HCT116 (cell line): ENCODE measurements around the gene SH2D7. TPM values are rescaled to one million over a fixed set of nuclear protein-coding genes. Genes with fewer than 3 reads are reported as not detected.

Experiments used
- ATAC-seq: fragments of 200-7000 bp; cut with Tn5 transposase; 2 replicates; pipeline ENCODE4 v1.9.1; 2020; ENCODE audit warnings: mild to moderate bottlenecking, moderate library complexity
- BruUV-seq: library from RNA; stranded (reverse); fragments of 400-500 nt; replicated peaks from 2 replicates; lab custom pipeline; 2021; lab: Mats Ljungman, UMichigan
- CTCF ChIA-PET: fragments of 300-600 bp; sonication (Branson Sonifier 250); formaldehyde crosslinking; loops from one replicate; lab custom pipeline; 2021; ENCODE audit warnings: antibody characterized with exemption; lab: Charles Lee
- POLR2A ChIA-PET: fragments of 300-600, 350-600 bp; sonication (Branson Sonifier 250); formaldehyde crosslinking; loops from one replicate; lab custom pipeline; 2021; ENCODE audit warnings: antibody characterized with exemption; lab: Charles Lee
- RAD21 ChIA-PET, 2 experiments: fragments of 300-600 bp; sonication (Branson Sonifier 250); formaldehyde crosslinking; loops; one replicate each; lab custom pipeline; 2023; ENCODE audit warnings: low total read pairs in 2 of 2; ENCODE audit not compliant: uncharacterized antibody in 2 of 2, unreplicated experiment in 2 of 2, low non-redundant PET in 1 of 2; lab: Charles Lee
- DNase-seq: peaks from one replicate; pipeline ENCODE4 v3.0.0-alpha.2; 2010; ENCODE audit warnings: low read depth, low spot score
- H2AFZ ChIP-seq: fragments of 200-600 bp; shearing (Covaris generic), sonication (generic); 2 replicates; pipeline ENCODE4 v1.6.1; 2017; ENCODE audit warnings: low read depth, mixed run types, mixed read lengths, antibody characterized with exemption, low read length; ENCODE audit not compliant: poor library complexity, severe bottlenecking
- H3K27ac ChIP-seq: 2 replicates; pipeline ENCODE4 v1.5.1; 2012; ENCODE audit warnings: low read depth, low read length
- H3K27me3 ChIP-seq: fragments of 200-600 bp; sonication (generic); 2 replicates; pipeline ENCODE4 v1.6.1; 2016; ENCODE audit warnings: mixed run types, low read length, mixed read lengths; ENCODE audit not compliant: insufficient read depth
- H3K36me3 ChIP-seq, 2 experiments: fragments of 200-500 bp in 1 of 2; fragments of 200-600 bp in 1 of 2; sonication (Bioruptor generic) in 1 of 2; sonication (generic) in 1 of 2; 2 replicates each; pipeline versions ENCODE4 v1.5.1 to v1.6.1; 2014 to 2016; ENCODE audit warnings: low read length in 2 of 2, inconsistent platforms in 1 of 2, mixed read lengths in 1 of 2, mixed run types in 1 of 2; ENCODE audit not compliant: insufficient read depth in 2 of 2, control insufficient read depth in 1 of 2
- H3K4me1 ChIP-seq, 2 experiments: fragments of 200-600 bp in 1 of 2; sonication (generic) in 1 of 2; 2 replicates each; pipeline versions ENCODE4 v1.5.1 to v1.6.1; 2012 to 2017; ENCODE audit warnings: low read length in 2 of 2, inconsistent platforms in 1 of 2, mild to moderate bottlenecking in 1 of 2, mixed read lengths in 1 of 2, mixed run types in 1 of 2, moderate library complexity in 1 of 2; ENCODE audit not compliant: insufficient read depth in 2 of 2, control insufficient read depth in 1 of 2
- H3K4me2 ChIP-seq: fragments of 200-600 bp; sonication (generic); 2 replicates; pipeline ENCODE4 v1.6.1; 2017; ENCODE audit warnings: mixed run types, low read length, mixed read lengths
- H3K4me3 ChIP-seq, 2 experiments: fragments of 200-600 bp in 1 of 2; sonication (generic) in 1 of 2; replicated peaks in 1 of 2; 2 replicates each; pipeline ENCODE4 v1.5.1; 2011 to 2016; ENCODE audit warnings: low read length in 2 of 2, control low read depth in 1 of 2, low read depth in 1 of 2, mild to moderate bottlenecking in 1 of 2, mixed read lengths in 1 of 2, mixed run types in 1 of 2
- H3K79me2 ChIP-seq: fragments of 200-600 bp; sonication (generic); 2 replicates; pipeline ENCODE4 v1.6.1; 2017; ENCODE audit warnings: mild to moderate bottlenecking, mixed run types, low read length, moderate library complexity, mixed read lengths; ENCODE audit not compliant: insufficient read depth
- H3K9ac ChIP-seq: fragments of 200-600 bp; sonication (generic); 2 replicates; pipeline ENCODE4 v1.6.1; 2016; ENCODE audit warnings: low read length, mixed read lengths
- H3K9me2 ChIP-seq: fragments of 200-600 bp; sonication (generic), shearing (Covaris generic); 2 replicates; pipeline ENCODE4 v1.6.1; 2017; ENCODE audit warnings: mixed run types, mild to moderate bottlenecking, moderate library complexity; ENCODE audit not compliant: insufficient read depth
- H3K9me3 ChIP-seq, 2 experiments: fragments of 200-500 bp in 1 of 2; fragments of 200-600 bp in 1 of 2; sonication (Bioruptor generic) in 1 of 2; sonication (generic) in 1 of 2; 2 replicates each; pipeline ENCODE4 v1.6.1; 2014 to 2017; ENCODE audit warnings: low read length in 2 of 2, mixed read lengths in 2 of 2, inconsistent platforms in 1 of 2, low read depth in 1 of 2, mild to moderate bottlenecking in 1 of 2, mixed run types in 1 of 2, moderate library complexity in 1 of 2; ENCODE audit not compliant: control insufficient read depth in 1 of 2, insufficient read depth in 1 of 2
- H4K20me1 ChIP-seq: fragments of 200-600 bp; sonication (generic), shearing (Covaris generic); 2 replicates; pipeline ENCODE4 v1.6.1; 2017; ENCODE audit warnings: mixed run types, mild to moderate bottlenecking, moderate library complexity; ENCODE audit not compliant: insufficient read depth
- ATF3 ChIP-seq: IDR thresholded peaks from 2 replicates; pipeline ENCODE4 v1.6.1; 2012
- CBX3 ChIP-seq: IDR thresholded peaks from 2 replicates; pipeline ENCODE4 v1.6.1; 2012; ENCODE audit warnings: low read depth
- CEBPB ChIP-seq: IDR thresholded peaks from 2 replicates; pipeline ENCODE4 v1.6.1; 2012; ENCODE audit warnings: low read depth
- JUND ChIP-seq: IDR thresholded peaks from 2 replicates; pipeline ENCODE4 v1.6.1; 2012
- MAX ChIP-seq: IDR thresholded peaks from 2 replicates; pipeline ENCODE4 v1.6.1; 2012
- SRF ChIP-seq: IDR thresholded peaks from 2 replicates; pipeline ENCODE4 v1.6.1; 2012; ENCODE audit warnings: low read depth
- YY1 ChIP-seq: IDR thresholded peaks from 2 replicates; pipeline ENCODE4 v1.6.1; 2011; ENCODE audit warnings: low read length, low read depth, moderate library complexity, mild to moderate bottlenecking; ENCODE audit not compliant: insufficient replicate concordance; ENCODE audit errors: extremely low read depth
- ZNF274 ChIP-seq: fragments of 200-500 bp; sonication (Bioruptor generic); IDR thresholded peaks from 2 replicates; pipeline ENCODE4 v1.6.1; 2014; ENCODE audit warnings: mild to moderate bottlenecking, low read depth, low read length, inconsistent platforms
- intact Hi-C: fragments of 100-400 bp; cut with micrococcal nuclease; formaldehyde crosslinking; loops from 2 replicates; pipeline ENCODE4 v1.10.0; 2022
- total RNA-seq: library from RNA; stranded (reverse); gene quantifications from one replicate; pipeline ENCODE4 v1.2.1, GENCODE V29; 2021; ENCODE audit not compliant: unreplicated experiment

Gene SH2D7
- total RNA-seq, 1 experiment from 2014 or later: not detected

- TF ChIP-seq ATF3 (no peak), MAX (no peak), CEBPB (no peak), ZNF274 (no peak), CBX3 (no peak)
Measured at GRCh38 chr15:78050826-78051225, 41.5 kb upstream of the SH2D7 start (continued).

GRCh38 chr15:78051596-78051995 lies 40.8 kb upstream of the SH2D7 start:
- DNase-seq (no peak), ATAC-seq (no peak)
- Histone ChIP-seq H3K4me3 (no peak overlapping the region), H3K9ac (no peak overlapping the region), H2AFZ (no peak overlapping the region), H3K4me1 (peaks cover 11 to 15% of the 10 kb centered on the region in 2 experiments), H3K79me2 (no peaks in the 10 kb centered on the region; the same call in 1 of the 2 replicates), H3K9me2 (no peaks in the 10 kb centered on the region), H3K36me3 (no peaks in the 10 kb centered on the region), H3K27ac (no peak overlapping the region), H3K9me3 (no peaks in the 10 kb centered on the region), H4K20me1 (no peaks in the 10 kb centered on the region), H3K27me3 (no peaks in the 10 kb centered on the region), H3K4me2 (no peak overlapping the region)
- TF ChIP-seq YY1 (no peak), SRF (no peak), JUND (no peak)
- intact Hi-C loops: no loop called here
- BruUV-seq: no TSS peak
- POLR2A ChIA-PET: no interaction called here
- RAD21 ChIA-PET: no interaction called here
- CTCF ChIA-PET: interaction anchor here (1.2 kb wide), 1 partner anchor 56 kb away, joined by 4 read pairs; no protein-coding TSS in a partner anchor

GRCh38 chr15:78052001-78052401 lies 40.4 kb upstream of the SH2D7 start:
- TF ChIP-seq CEBPB: no peak
- TF ChIP-seq, all 23 proteins: peak for 0
- Histone ChIP-seq H3K27ac (no peak overlapping the region), H2AFZ (no peak overlapping the region), H3K9me2 (no peaks in the 10 kb centered on the region), H4K20me1 (no peaks in the 10 kb centered on the region), H3K4me1 (peaks cover 15 to 19% of the 10 kb centered on the region in 2 experiments), H3K27me3 (no peaks in the 10 kb centered on the region), H3K36me3 (no peaks in the 10 kb centered on the region), H3K4me2 (no peak overlapping the region), H3K4me3 (no peak overlapping the region), H3K9me3 (no peaks in the 10 kb centered on the region), H3K79me2 (no peaks in the 10 kb centered on the region; the same call in 1 of the 2 replicates), H3K9ac (no peak overlapping the region)
- intact Hi-C loops: no loop called here
- ChIA-PET RAD21 (interaction anchor here in 1 of 2 experiments (0.6 kb wide), 1 partner anchor 56 kb away, joined by 4 read pairs; no protein-coding TSS in a partner anchor), POLR2A (no interaction called here), CTCF (interaction anchor here (1.2 kb wide), 1 partner anchor 56 kb away, joined by 4 read pairs; no protein-coding TSS in a partner anchor)
- DNase-seq (no peak), ATAC-seq (no peak)
- no TSS peak for BruUV-seq
